Measurements from ENCODE around the gene MFSD6L. TPM values are rescaled to one million over a fixed set of nuclear protein-coding genes. Genes with fewer than 3 reads are reported as not detected.

The MFSD6L gene
- total and polyA plus RNA-seq, 3 donors from 2014 or later, result 14.2 to 56.5 (median 16.1) TPM

- DNase-seq, result no peak
- TF ChIP-seq POLR2A (IDR thresholded peaks at IDR 0.05) (no peak), CTCF (IDR thresholded peaks at IDR 0.05) (no peak)
- no peaks in the 10 kb centered on the region for H3K36me3 ChIP-seq (ENCODE audit: low read depth, missing control alignments)
- whole genome bisulfite sequencing, 2 donors, result 80 to 82% methylated on average over 13 of the region's 13 CpGs
- no peaks in the 10 kb centered on the region for H3K9me3 ChIP-seq
- H3K4me1 ChIP-seq, result no peaks in the 10 kb centered on the region
- H3K27ac ChIP-seq, result no peak overlapping the region
- no peak overlapping the region for H3K4me3 ChIP-seq
- no peaks in the 10 kb centered on the region for H3K27me3 ChIP-seq
- intact Hi-C loops (cut with DNase I; ENCODE audit: low total_unique reads), result no loop called here
Observed at GRCh38 chr17:8757189-8757588, 42.0 kb downstream of the MFSD6L start.

- Histone ChIP-seq H3K4me1 (no peaks in the 10 kb centered on the region), H3K4me3 (no peak overlapping the region), H3K27me3 (no peaks in the 10 kb centered on the region), H3K9me3 (no peaks in the 10 kb centered on the region), H3K27ac (no peak overlapping the region), H3K36me3 (ENCODE audit: low read depth, missing control alignments) (no peaks in the 10 kb centered on the region)
- TF ChIP-seq CTCF (IDR thresholded peaks at IDR 0.05) (no peak), POLR2A (IDR thresholded peaks at IDR 0.05) (no peak)
- no peak for DNase-seq
- 90 to 95% methylated on average over 12 of the region's 12 CpGs for WGBS, 2 donors
- intact Hi-C loops (cut with DNase I; ENCODE audit: low total_unique reads), result no loop called here
Observed at GRCh38 chr17:8755590-8756255, 43.4 kb downstream of the MFSD6L start.

- no peaks in the 10 kb centered on the region for H3K36me3 ChIP-seq (ENCODE audit: low read depth, missing control alignments)
- intact Hi-C loops (cut with DNase I; ENCODE audit: low total_unique reads), result no loop called here
- H3K9me3 ChIP-seq, result no peaks in the 10 kb centered on the region
- no peaks in the 10 kb centered on the region for H3K27me3 ChIP-seq
- TF ChIP-seq POLR2A (IDR thresholded peaks at IDR 0.05) (no peak), CTCF (IDR thresholded peaks at IDR 0.05) (no peak)
- DNase-seq, result no peak
- no peaks in the 10 kb centered on the region for H3K4me1 ChIP-seq
- no peak overlapping the region for H3K27ac ChIP-seq
- H3K4me3 ChIP-seq, result no peak overlapping the region
- WGBS, 2 donors, result 78% methylated on average over 8 of the region's 8 CpGs
Observed at GRCh38 chr17:8754890-8755289, 44.3 kb downstream of the MFSD6L start.

- TF ChIP-seq POLR2A (IDR thresholded peaks at IDR 0.05) (no peak), CTCF (IDR thresholded peaks at IDR 0.05) (no peak)
- no peak for DNase-seq
- Histone ChIP-seq H3K36me3 (ENCODE audit: low read depth, missing control alignments) (no peaks in the 10 kb centered on the region), H3K27ac (no peak overlapping the region), H3K9me3 (no peaks in the 10 kb centered on the region), H3K4me1 (no peaks in the 10 kb centered on the region), H3K4me3 (no peak overlapping the region), H3K27me3 (no peaks in the 10 kb centered on the region)
- intact Hi-C loops (cut with DNase I; ENCODE audit: low total_unique reads), result no loop called here
- WGBS, 2 donors, result 47 to 69% methylated on average over 1 of the region's 1 CpG
Observed at GRCh38 chr17:8753976-8754440, 45.2 kb downstream of the MFSD6L start.
